ENCODE data around the gene RCVRN.
A peak's percentile ranks its signal among the peaks of the same experiment; 100 is the strongest.
"Not testable (repeated sequence)": the region's sequence is repeated elsewhere in the genome, so short reads cannot be mapped to it uniquely, and the experiment has no call there.

RCVRN gene

GRCh38 chr17:9921216-9921615 is 16.1 kb upstream of the RCVRN start:
- DNase-seq, result not testable (repeated sequence)

GRCh38 chr17:9918804-9919352 is 13.8 kb upstream of the RCVRN start:
- DNase-seq, result no peak

GRCh38 chr17:9918352-9918751 is 13.3 kb upstream of the RCVRN start:
- DNase-seq, result no peak

- DNase-seq, result no peak
Observed at GRCh38 chr17:9917801-9918200, 12.7 kb upstream of the RCVRN start.

GRCh38 chr17:9917131-9917530 is 12.1 kb upstream of the RCVRN start:
- no peak for DNase-seq

- no peak for DNase-seq
Observed at GRCh38 chr17:9916108-9916507, 11.0 kb upstream of the RCVRN start.

- no peak for DNase-seq
Observed at GRCh38 chr17:9913476-9913875, 8.4 kb upstream of the RCVRN start.

- DNase-seq, result no peak
Observed at GRCh38 chr17:9912121-9913099, 7.3 kb upstream of the RCVRN start.

- DNase-seq, result no peak
Observed at GRCh38 chr17:9911089-9911488, 6.0 kb upstream of the RCVRN start.

- DNase-seq, result no peak
Observed at GRCh38 chr17:9908649-9909042, 3.6 kb upstream of the RCVRN start.

GRCh38 chr17:9907883-9908648 is 3.0 kb upstream of the RCVRN start:
- DNase-seq, result no peak

- no peak for DNase-seq
Observed at GRCh38 chr17:9907131-9907530, 2.1 kb upstream of the RCVRN start.

- DNase-seq, result no peak
Observed at GRCh38 chr17:9906616-9907015, 1.5 kb upstream of the RCVRN start.

- DNase-seq, result peak; percentile 54
Observed at GRCh38 chr17:9905902-9906301, 831 bp upstream of the RCVRN start.

- no peak for DNase-seq
Observed at GRCh38 chr17:9904277-9905077, 594 bp downstream of the RCVRN start.

- DNase-seq, result no peak
Observed at GRCh38 chr17:9902120-9902519, 3.0 kb downstream of the RCVRN start.

GRCh38 chr17:9900784-9901183 is 4.3 kb downstream of the RCVRN start:
- no peak for DNase-seq

GRCh38 chr17:9900044-9900594 is 5.0 kb downstream of the RCVRN start:
- no peak for DNase-seq

- no peak for DNase-seq
Observed at GRCh38 chr17:9899280-9900043, 5.6 kb downstream of the RCVRN start.

- no peak for DNase-seq
Observed at GRCh38 chr17:9898812-9899211, 6.3 kb downstream of the RCVRN start.

- DNase-seq, result no peak
Observed at GRCh38 chr17:9897372-9897968, 7.6 kb downstream of the RCVRN start.
